Osteoblast (primary cell): Measurements from ENCODE around the gene SEL1L2. TPM values are rescaled to one million over a fixed set of nuclear protein-coding genes. Genes with fewer than 3 reads are reported as not detected.

Experiments
- DNase-seq: peaks from one replicate; pipeline ENCODE4 v3.0.0; 2011; ENCODE audit warnings: low spot score, mixed read lengths; ENCODE audit not compliant: insufficient read length; ENCODE audit errors: missing footprints
- H2AFZ ChIP-seq: 2 replicates; pipeline ENCODE4 v1.6.0; 2011; ENCODE audit warnings: mild to moderate bottlenecking, low read length
- H3K27ac ChIP-seq: 2 replicates; pipeline ENCODE4 v1.5.1; 2011; ENCODE audit warnings: mild to moderate bottlenecking, low read depth, low read length, moderate library complexity
- H3K27me3 ChIP-seq: 2 replicates; pipeline ENCODE4 v1.6.0; 2012; ENCODE audit warnings: mild to moderate bottlenecking, control low read depth, inconsistent platforms, low read length, moderate library complexity; ENCODE audit not compliant: insufficient read depth
- H3K36me3 ChIP-seq: 2 replicates; pipeline ENCODE4 v1.5.1; 2011; ENCODE audit warnings: mild to moderate bottlenecking, low read length, control low read depth, moderate library complexity; ENCODE audit not compliant: insufficient read depth
- H3K4me1 ChIP-seq: 2 replicates; pipeline ENCODE4 v1.5.1; 2011; ENCODE audit warnings: mild to moderate bottlenecking, low read length, control low read depth, moderate library complexity; ENCODE audit not compliant: insufficient read depth
- H3K4me2 ChIP-seq: 2 replicates; pipeline ENCODE4 v1.6.0; 2011; ENCODE audit warnings: mild to moderate bottlenecking, low read length; ENCODE audit not compliant: insufficient read depth
- H3K4me3 ChIP-seq: fragments of 200-600 bp; sonication (generic); 3 replicates; pipeline ENCODE4 v1.5.1; 2012; ENCODE audit warnings: mild to moderate bottlenecking, low read length, inconsistent platforms; ENCODE audit not compliant: insufficient read depth
- H3K79me2 ChIP-seq: 2 replicates; pipeline ENCODE4 v1.6.0; 2012; ENCODE audit warnings: mild to moderate bottlenecking, low read length, control low read depth, inconsistent platforms; ENCODE audit not compliant: insufficient read depth
- H3K9me3 ChIP-seq: 2 replicates; pipeline ENCODE4 v1.5.1; 2011; ENCODE audit warnings: low read depth, low read length, control low read depth
- H4K20me1 ChIP-seq: 2 replicates; pipeline ENCODE4 v1.6.0; 2012; ENCODE audit warnings: mild to moderate bottlenecking, low read length, control low read depth; ENCODE audit not compliant: insufficient read depth
- CTCF ChIP-seq: IDR thresholded peaks from 2 replicates; pipeline ENCODE4 v1.5.1; 2011; ENCODE audit warnings: mild to moderate bottlenecking, low read depth, low read length, moderate library complexity; ENCODE audit errors: extremely low read depth
- total RNA-seq: library from RNA; depleted of rRNA; stranded (reverse); fragments of >200 nt; gene quantifications from 2 replicates; pipeline ENCODE4 v1.2.3, GENCODE V29; 2012

Gene SEL1L2
- total RNA-seq, 1 donor = not detected

GRCh38 chr20:13816757-13817156, 173.7 kb downstream of the SEL1L2 start:
- H3K27ac ChIP-seq = no peak overlapping the region
- H3K4me3 ChIP-seq = no peak overlapping the region
- no peaks in the 10 kb centered on the region for H4K20me1 ChIP-seq
- H3K4me2 ChIP-seq = no peak overlapping the region
- DNase-seq = no peak
- H3K4me1 ChIP-seq = no peaks in the 10 kb centered on the region
- H3K79me2 ChIP-seq = no peaks in the 10 kb centered on the region
- no peaks in the 10 kb centered on the region for H3K9me3 ChIP-seq
- no peak for TF ChIP-seq CTCF
- H3K27me3 ChIP-seq = no peaks in the 10 kb centered on the region
- H3K36me3 ChIP-seq = peaks cover 61% of the 10 kb centered on the region
- H2AFZ ChIP-seq = no peak overlapping the region

- Histone ChIP-seq H4K20me1 (no peaks in the 10 kb centered on the region), H3K27me3 (no peaks in the 10 kb centered on the region), H3K4me2 (no peak overlapping the region), H3K4me1 (no peaks in the 10 kb centered on the region), H3K36me3 (peaks cover 82% of the 10 kb centered on the region), H3K4me3 (no peak overlapping the region), H3K79me2 (no peaks in the 10 kb centered on the region), H2AFZ (no peak overlapping the region), H3K27ac (no peak overlapping the region), H3K9me3 (no peaks in the 10 kb centered on the region)
- no peak for TF ChIP-seq CTCF
- no peak for DNase-seq
These were observed 175.7 kb downstream of the SEL1L2 start for GRCh38 chr20:13814672-13815071.

GRCh38 chr20:13813910-13814309, 176.5 kb downstream of the SEL1L2 start:
- no peak for DNase-seq
- Histone ChIP-seq H4K20me1 (no peaks in the 10 kb centered on the region), H3K4me2 (no peak overlapping the region), H3K27ac (no peak overlapping the region), H2AFZ (no peak overlapping the region), H3K4me1 (no peaks in the 10 kb centered on the region), H3K36me3 (peaks cover 89% of the 10 kb centered on the region), H3K79me2 (no peaks in the 10 kb centered on the region), H3K27me3 (no peaks in the 10 kb centered on the region), H3K4me3 (no peak overlapping the region), H3K9me3 (no peaks in the 10 kb centered on the region)
- no peak for TF ChIP-seq CTCF

GRCh38 chr20:13810446-13810845, 180.0 kb downstream of the SEL1L2 start:
- Histone ChIP-seq H3K4me2 (no peak overlapping the region), H3K4me1 (no peaks in the 10 kb centered on the region), H3K79me2 (no peaks in the 10 kb centered on the region), H3K36me3 (peaks cover 73% of the 10 kb centered on the region), H3K27me3 (no peaks in the 10 kb centered on the region), H2AFZ (no peak overlapping the region), H3K9me3 (no peaks in the 10 kb centered on the region), H3K4me3 (no peak overlapping the region), H3K27ac (no peak overlapping the region), H4K20me1 (no peaks in the 10 kb centered on the region)
- no peak for TF ChIP-seq CTCF
- DNase-seq = no peak
